ENCODE measurements around the gene MAST4.

MAST4 gene

GRCh38 chr5:66872736-66873331 lies 276.6 kb downstream of the MAST4 start:
- DNase-seq (ENCODE audit: low read depth in 3 of 3): no peak

DNA sequence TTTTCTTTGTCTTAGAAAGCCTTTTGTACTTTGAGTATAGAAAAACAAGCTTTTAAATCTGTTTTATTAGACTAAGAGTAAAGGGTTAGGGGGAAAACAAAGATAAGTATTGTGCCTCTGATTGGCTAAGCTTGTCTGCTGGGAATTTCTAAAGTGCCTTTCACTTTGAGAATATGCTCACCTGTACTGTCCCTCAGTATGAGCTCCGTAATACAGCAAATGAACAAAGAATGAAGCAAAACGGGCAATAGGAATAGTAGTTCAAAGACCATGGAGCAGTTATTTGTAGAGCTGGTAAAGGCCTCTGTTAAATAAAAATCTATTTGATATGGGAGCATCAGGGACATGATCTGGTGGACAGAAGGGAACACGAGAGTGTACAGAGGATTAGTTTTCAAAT lies 277.8 kb downstream of the MAST4 start:
- no peak for DNase-seq (ENCODE audit: low read depth in 3 of 3)

- DNase-seq (ENCODE audit: low read depth in 3 of 3): no peak
Measured at GRCh38 chr5:66875315-66875714, 279.1 kb downstream of the MAST4 start.

DNA sequence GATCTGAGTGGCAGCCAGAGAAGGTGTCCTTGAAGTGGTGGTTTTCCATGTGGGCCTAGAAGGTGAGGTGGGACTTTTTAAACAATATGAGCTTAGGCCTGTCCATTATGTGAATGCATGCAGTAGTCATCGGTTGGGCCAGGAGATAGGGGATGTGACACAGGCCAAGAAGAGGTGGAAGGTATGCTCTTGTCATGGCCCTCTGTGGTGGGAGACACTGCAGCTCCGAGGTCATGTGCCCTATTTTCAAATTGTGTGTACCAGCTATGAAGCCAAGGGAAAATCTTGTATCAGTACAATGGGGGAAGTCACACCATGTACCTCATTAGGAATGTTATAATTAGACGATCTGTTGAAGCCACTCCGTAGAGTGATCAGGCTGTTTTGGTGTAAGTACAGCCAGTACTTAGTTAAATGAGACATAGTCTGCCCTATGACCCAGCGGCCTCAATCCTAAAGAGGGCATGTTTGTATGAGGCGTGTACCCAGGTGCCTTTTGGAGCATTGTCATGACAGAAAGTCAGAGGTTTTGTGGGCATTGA lies 280.1 kb downstream of the MAST4 start:
- DNase-seq (ENCODE audit: low read depth in 3 of 3): no peak

GRCh38 chr5:66877843-66878242 lies 281.6 kb downstream of the MAST4 start:
- DNase-seq (ENCODE audit: low read depth in 3 of 3): no peak

DNA sequence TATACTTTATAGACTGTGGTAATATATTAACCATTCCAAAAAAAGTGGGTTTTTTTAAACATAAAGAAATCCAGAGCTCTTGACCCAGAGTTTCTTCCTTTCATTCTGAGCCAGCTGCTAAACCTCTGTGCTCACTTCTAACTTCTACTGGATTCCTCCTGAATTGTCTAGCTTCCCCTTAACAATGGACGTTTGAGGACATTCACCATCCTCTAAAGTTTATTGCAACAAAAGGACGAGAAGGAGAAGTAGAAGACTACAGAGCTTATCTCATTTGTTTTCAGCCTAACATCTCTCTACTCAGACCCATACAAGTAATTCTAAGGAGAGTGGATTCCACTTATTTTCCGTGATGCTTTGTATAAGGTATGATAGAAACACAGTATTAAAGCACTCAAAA lies 284.2 kb downstream of the MAST4 start:
- DNase-seq (ENCODE audit: low read depth in 3 of 3): no peak

DNA sequence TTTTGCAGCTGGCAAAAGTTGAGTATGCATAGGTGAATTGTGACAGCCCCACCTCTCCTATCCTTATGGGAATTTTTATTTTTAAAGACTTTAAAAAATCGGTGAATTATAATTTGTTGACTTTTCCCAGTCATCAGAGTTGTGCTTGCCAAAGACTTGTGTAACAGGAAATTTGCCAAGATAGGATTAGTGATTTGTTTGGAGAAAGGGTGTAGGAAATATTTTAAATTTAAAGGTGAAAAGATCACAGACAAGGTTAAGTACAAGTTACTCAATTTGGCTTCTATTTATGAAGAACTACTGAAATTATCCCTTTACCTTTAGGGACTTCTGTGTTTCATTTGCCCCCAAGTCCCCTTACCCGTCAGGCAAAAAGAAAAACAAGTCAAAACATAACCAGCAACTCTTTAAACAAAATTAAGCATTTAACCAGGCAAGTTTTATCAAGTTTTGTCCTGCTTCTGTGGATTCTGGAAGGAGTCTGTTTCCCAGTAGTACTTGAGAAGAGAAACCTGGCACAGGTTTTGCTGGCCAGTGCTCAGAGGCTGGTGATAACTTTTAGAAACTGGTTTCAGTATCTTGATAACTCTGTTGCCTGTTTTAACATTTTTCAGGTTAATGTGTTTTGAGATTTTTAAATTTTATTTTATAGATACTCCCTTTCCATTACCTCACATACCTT lies 285.4 kb downstream of the MAST4 start:
- no peak for DNase-seq (ENCODE audit: low read depth in 3 of 3)

GRCh38 chr5:66882606-66883227 lies 286.5 kb downstream of the MAST4 start:
- no peak for DNase-seq (ENCODE audit: low read depth in 3 of 3)

DNA sequence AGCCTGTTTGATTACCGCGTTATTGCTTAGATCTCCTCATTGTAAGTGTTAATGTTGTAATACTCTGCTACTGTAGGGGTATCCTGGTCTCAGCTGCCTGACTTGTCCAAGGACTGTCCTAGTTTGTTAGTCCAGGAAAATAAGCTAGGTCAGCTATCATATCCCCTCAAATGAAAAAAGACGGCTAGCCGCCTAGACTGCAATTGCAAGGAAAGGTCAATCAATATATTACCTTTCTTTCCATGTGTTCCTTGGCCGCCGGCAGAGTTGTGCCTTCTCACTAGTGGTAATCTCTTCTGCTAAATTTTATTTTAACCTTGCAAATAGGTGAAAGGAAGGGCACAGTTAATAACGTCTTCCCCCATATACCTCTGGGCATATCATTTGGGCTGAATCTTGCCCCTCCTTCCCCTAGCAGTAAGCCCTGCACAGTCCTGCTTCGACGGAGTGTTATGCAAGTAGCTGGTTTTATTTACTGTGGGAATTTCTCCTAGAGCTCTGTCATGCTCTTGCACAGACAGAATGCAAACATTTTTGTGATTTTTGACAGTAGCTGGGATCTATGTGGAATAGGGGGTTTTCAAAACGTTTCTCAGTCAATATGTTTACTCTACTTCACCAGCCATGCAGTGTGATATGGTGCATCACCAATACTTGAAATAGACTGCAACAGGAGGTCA lies 288.5 kb downstream of the MAST4 start:
- no peak for DNase-seq (ENCODE audit: low read depth in 3 of 3)

- no peak for DNase-seq (ENCODE audit: low read depth in 3 of 3)
Measured at GRCh38 chr5:66886941-66887340, 290.7 kb downstream of the MAST4 start.

- no peak for DNase-seq (ENCODE audit: low read depth in 3 of 3)
Measured at GRCh38 chr5:66888613-66889012, 292.4 kb downstream of the MAST4 start.

- no peak for DNase-seq (ENCODE audit: low read depth in 3 of 3)
Measured at GRCh38 chr5:66889056-66889455, 292.9 kb downstream of the MAST4 start.

DNA sequence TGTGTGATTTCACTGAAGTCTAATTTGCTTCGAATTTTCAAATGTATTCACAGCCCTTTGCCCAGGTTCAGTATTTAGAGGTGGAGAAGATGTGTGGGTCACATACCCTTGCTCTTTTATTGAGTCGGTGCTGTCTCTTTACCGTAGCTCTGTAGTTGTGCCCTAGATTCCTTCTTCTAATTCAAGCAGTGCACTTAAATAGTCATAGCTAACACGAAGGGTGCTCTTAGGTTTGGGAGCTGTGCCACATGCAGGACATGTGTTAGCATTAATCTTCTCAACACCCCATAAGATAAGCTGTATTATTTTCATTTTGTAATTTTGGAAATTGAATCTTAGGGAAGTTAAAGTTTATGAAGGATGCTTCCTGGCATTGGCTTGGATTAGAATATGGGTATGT lies 293.3 kb downstream of the MAST4 start:
- no peak for DNase-seq (ENCODE audit: low read depth in 3 of 3)

DNA sequence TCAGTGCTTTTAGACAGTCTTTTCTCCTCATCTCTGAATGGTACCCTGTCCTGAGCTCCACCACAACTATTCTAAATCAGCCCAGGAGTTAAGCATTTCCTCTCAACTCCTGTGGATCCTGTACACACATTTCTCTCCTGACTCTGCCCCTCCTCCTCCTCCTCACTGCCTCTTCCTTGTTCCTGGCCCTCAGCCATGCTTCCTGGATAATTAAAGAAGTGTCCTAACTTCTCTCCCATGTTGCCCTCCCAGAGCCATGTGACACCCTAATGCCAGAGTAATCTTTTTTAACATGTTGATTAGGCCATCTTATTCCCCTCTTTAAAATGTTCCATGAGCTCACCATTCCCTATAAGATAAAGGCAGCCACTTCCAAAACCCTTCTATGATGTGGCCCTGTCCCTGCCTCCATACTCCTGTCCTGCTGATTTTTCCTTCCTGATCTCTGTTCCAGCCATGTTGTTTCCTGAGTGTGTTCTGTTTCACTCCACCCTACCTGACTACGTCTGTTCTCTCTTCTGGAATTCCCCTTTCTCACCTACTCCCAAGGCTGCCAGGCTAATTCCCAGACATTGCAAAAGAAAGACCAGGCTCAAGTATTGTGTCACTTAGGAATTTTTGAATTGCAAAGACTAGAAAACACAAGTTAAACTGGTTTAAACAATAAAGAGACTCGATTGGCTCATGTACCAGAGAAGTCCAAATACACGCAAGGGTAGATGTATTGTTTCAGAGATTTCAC lies 295.2 kb downstream of the MAST4 start:
- no peak for DNase-seq (ENCODE audit: low read depth in 3 of 3)

DNA sequence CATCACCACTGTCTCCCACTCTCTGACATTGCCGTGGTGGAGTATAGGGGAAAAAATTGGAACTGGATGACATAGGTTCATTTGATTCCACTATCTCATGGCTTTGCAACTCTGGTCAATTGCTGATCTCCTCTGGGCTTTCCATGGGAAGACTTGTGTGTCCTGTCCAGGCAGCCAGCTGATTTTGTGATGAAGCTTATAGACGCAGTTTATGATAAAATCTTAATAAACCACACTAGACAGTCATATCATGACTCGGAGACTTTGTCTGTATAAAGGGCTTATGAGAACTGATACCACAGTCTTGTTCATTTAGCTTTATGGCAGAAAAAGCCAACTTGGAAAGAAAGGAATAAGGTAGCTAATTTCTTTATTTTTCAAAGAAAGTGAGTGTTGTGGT lies 296.5 kb downstream of the MAST4 start:
- DNase-seq (ENCODE audit: low read depth in 3 of 3): no peak

DNA sequence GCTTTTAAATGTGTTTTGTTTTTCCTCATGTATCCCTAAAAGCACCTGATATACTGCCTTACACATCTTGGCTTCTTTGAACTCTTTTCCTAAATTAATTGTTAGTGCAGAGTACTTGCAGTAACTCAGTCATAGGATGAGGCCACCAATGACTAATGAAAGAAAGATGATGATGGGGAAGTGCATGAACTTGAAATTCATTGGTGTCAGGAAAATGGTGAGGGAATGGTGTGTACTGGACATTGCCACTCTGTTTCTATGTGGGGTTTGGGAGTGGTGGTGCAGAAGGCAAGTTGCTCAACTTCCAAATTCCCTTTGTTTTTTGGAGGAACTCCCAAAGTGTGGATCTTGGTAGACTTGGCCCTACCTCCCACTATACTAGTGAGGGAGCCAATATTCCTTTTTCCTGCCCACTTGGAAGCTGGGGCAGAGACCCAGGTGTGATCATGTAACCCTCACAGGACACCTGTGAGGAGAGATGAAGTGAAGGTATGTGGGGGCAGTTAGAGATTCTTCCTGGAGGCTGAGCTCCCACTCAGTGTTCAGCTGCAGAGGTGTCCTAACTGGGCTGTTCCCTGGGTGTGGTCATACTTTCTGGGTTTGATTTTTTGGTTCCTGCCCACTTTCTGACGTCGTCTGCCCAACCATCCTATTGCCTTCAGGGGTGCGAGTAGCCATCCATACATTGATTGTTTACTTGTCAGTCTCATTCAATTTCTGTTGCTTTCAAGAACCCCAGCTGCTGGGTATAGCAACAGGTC lies 298.5 kb downstream of the MAST4 start:
- no peak for DNase-seq (ENCODE audit: low read depth in 3 of 3)

DNA sequence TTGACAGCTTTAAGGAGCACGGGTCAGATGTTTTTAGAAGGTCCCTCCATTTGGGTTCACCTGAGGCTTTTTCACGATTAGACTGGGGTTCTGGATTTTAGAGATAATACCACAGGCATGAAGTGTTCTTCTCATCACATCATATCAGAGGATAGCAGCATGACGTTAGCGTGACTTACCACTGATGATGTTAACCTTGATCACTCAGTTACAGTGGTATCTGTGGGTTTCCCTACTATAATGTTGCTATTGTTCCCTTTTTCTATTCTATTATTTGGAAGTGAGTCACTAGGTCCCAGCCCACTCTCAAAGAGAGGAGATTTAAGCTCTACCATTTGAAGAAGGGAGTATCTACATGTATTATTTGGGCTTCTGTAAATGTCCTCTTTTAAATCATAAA lies 300.0 kb downstream of the MAST4 start:
- no peak for DNase-seq (ENCODE audit: low read depth in 3 of 3)

- no peak for DNase-seq (ENCODE audit: low read depth in 3 of 3)
Measured at GRCh38 chr5:66897356-66897755, 301.2 kb downstream of the MAST4 start.

- DNase-seq (ENCODE audit: low read depth in 3 of 3): no peak
Measured at GRCh38 chr5:66898241-66898995, 302.2 kb downstream of the MAST4 start.

GRCh38 chr5:66903218-66903617 lies 307.0 kb downstream of the MAST4 start:
- no peak for DNase-seq (ENCODE audit: low read depth in 3 of 3)
